Epithelial cell of proximal tubule (primary cell): ENCODE data around the gene ZNF26. TPM values are rescaled to one million over a fixed set of nuclear protein-coding genes. Genes with fewer than 3 reads are reported as not detected.

Experiments used
- DNase-seq: peaks from one replicate; pipeline ENCODE4 v3.0.0-alpha.2; 2011; ENCODE audit warnings: low read depth
- H3K4me3 ChIP-seq: 2 replicates; pipeline ENCODE4 v1.5.1; 2011; ENCODE audit warnings: low read depth, mild to moderate bottlenecking, low read length
- CTCF ChIP-seq: conservative IDR thresholded peaks from 2 replicates; pipeline ENCODE4 v1.5.1; 2012; ENCODE audit warnings: low read depth, mild to moderate bottlenecking, low read length
- total RNA-seq: library from RNA; depleted of rRNA; stranded (reverse); fragments of >200 nt; gene quantifications from 2 replicates; pipeline ENCODE4 v1.2.3, GENCODE V29; 2015

Gene ZNF26
- total RNA-seq, 1 donor from 2014 or later: 6.7 TPM

- H3K4me3 ChIP-seq: no peak overlapping the region
- no peak for TF ChIP-seq CTCF
- DNase-seq: no peak
Observed at GRCh38 chr12:132951649-132952048, 34.5 kb upstream of the ZNF26 start.

- DNase-seq: no peak
- H3K4me3 ChIP-seq: no peak overlapping the region
- TF ChIP-seq CTCF: no peak
Observed at GRCh38 chr12:132952371-132953162, 33.6 kb upstream of the ZNF26 start.

- TF ChIP-seq CTCF: no peak
- H3K4me3 ChIP-seq: no peak overlapping the region
- DNase-seq: no peak
Observed at GRCh38 chr12:132953163-132953425, 33.1 kb upstream of the ZNF26 start.

GRCh38 chr12:132953771-132954170 is 32.4 kb upstream of the ZNF26 start:
- no peak for DNase-seq
- H3K4me3 ChIP-seq: no peak overlapping the region
- TF ChIP-seq CTCF: no peak

GRCh38 chr12:132954471-132955048 is 31.6 kb upstream of the ZNF26 start:
- H3K4me3 ChIP-seq: peak overlapping the region; percentile 96
- no peak for DNase-seq
- no peak for TF ChIP-seq CTCF

- no peak for DNase-seq
- TF ChIP-seq CTCF: no peak
- H3K4me3 ChIP-seq: peak overlapping the region; percentile 96
Observed at GRCh38 chr12:132955094-132956010, 30.8 kb upstream of the ZNF26 start.
